Measurements from ENCODE around the gene SYNPO2. TPM values are rescaled to one million over a fixed set of nuclear protein-coding genes. Genes with fewer than 3 reads are reported as not detected.
A peak's percentile ranks its signal among the peaks of the same experiment; 100 is the strongest.

The SYNPO2 gene
- total and polyA plus RNA-seq, 2 of the 8 experiments (the other 6 are each of a cell fraction or from before 2014, with no cell fraction given): 0.50 to 4.2 TPM

DNA sequence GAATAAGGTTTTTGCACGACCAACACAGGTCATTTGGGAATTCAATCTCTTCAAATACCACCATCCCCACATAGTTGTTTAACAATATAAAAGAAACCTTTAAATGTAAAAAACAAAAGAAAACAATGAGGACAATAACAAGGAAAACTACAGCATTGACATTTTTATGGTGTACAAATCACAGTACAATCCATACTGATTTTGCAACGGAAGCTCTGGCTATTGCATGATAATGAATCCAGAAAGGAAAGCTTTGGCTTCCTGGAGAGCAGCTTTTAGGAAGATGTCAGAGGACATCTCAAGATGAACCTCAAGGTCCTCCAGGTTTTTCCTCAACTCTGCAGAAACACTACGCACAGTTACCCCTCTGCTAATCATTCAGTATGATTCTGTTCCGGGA, 135.4 kb downstream of the SYNPO2 start:
- H3K18ac ChIP-seq (ENCODE audit: extremely low read depth, low read length): no peak overlapping the region
- no peak for FAIRE-seq
- TF ChIP-seq SIX5 (IDR thresholded peaks at IDR 0.05; ENCODE audit: low read depth, low read length) (no peak), JUND (IDR thresholded peaks at IDR 0.05; ENCODE audit: low read length) (no peak), KDM4A (IDR thresholded peaks at IDR 0.05; ENCODE audit: low read depth, low read length, severe bottlenecking) (no peak), CHD2 (IDR thresholded peaks at IDR 0.05; ENCODE audit: low read length) (no peak), CBX5 (IDR thresholded peaks at IDR 0.05; ENCODE audit: low read depth, low read length) (no peak), RAD21 (IDR thresholded peaks at IDR 0.05 in 1 of 2, conservative IDR thresholded peaks at IDR 0.05 in 1 of 2; ENCODE audit: low read depth in 2 of 2, low read length in 2 of 2) (no peak), TBP (IDR thresholded peaks at IDR 0.05; ENCODE audit: low read depth, low read length) (no peak), CHD1 (IDR thresholded peaks at IDR 0.05; ENCODE audit: low read depth, low read length) (no peak), RXRA (IDR thresholded peaks at IDR 0.05; ENCODE audit: insufficient read depth, low read depth, low read length) (no peak), CEBPB (IDR thresholded peaks at IDR 0.05; ENCODE audit: low read depth, low read length) (no peak), BCL11A (IDR thresholded peaks at IDR 0.05; ENCODE audit: low read depth in 2 of 2, low read length in 2 of 2) (no peak), CREB1 (IDR thresholded peaks at IDR 0.05) (no peak), SIRT6 (IDR thresholded peaks at IDR 0.05; ENCODE audit: low read length) (no peak), EZH2 (IDR thresholded peaks at IDR 0.05; ENCODE audit: low read depth, low read length, severe bottlenecking) (no peak)
- TF ChIP-seq, protein P1, sequence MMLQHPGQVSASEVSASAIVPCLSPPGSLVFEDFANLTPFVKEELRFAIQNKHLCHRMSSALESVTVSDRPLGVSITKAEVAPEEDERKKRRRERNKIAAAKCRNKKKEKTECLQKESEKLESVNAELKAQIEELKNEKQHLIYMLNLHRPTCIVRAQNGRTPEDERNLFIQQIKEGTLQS (IDR thresholded peaks at IDR 0.05; ENCODE audit: insufficient read depth, low read depth, low read length): no peak

More for the DNA sequence above, 135.4 kb downstream of the SYNPO2 start:
- H2AK5ac ChIP-seq (ENCODE audit: low read depth, low read length): no peak overlapping the region
- ChIA-PET CTCF (ENCODE audit: partially characterized antibody) (interaction anchor here (0.6 to 1.3 kb wide), 3 partner anchors 17 to 52 kb away, joined by 3 read pairs; no protein-coding TSS in a partner anchor), POLR2A (ENCODE audit: partially characterized antibody) (no interaction called here)
- no peaks in the 10 kb centered on the region for H4K20me1 ChIP-seq (replicated peaks in 1 of 2; ENCODE audit: control insufficient read depth in 1 of 2, insufficient read depth in 2 of 2, low read length in 2 of 2)
- H3K79me2 ChIP-seq (ENCODE audit: control insufficient read depth in 1 of 2, insufficient read depth in 2 of 2, low read length in 2 of 2): no peaks in the 10 kb centered on the region
- 65% methylated on average over 4 of the region's 4 CpGs; no CpG with 5 or more reads in 1 of the 2 experiments for WGBS, 2 experiments (ENCODE audit: extremely low coverage in 1 of 2, insufficient coverage in 1 of 2, insufficient read length in 1 of 2, insufficient replicate concordance in 2 of 2, low coverage in 1 of 2, low lambda C conversion rate in 2 of 2, missing lambda C conversion rate in 1 of 2)
- DNase-seq (ENCODE audit: low read depth in 1 of 2, low spot score in 2 of 2): no peak
- no peaks in the 10 kb centered on the region for H3K9me3 ChIP-seq (ENCODE audit: insufficient read depth in 2 of 2, low read depth in 1 of 2, low read length in 1 of 2)
- no peak overlapping the region for H3K27ac ChIP-seq (ENCODE audit: low read depth, low read length)
- no peaks in the 10 kb centered on the region for H3K79me1 ChIP-seq (ENCODE audit: low read depth, low read length)
- no peak overlapping the region for H3K56ac ChIP-seq (replicated peaks; ENCODE audit: insufficient read length, low read depth, low read length)
- no peak overlapping the region for H2BK120ac ChIP-seq (replicated peaks; ENCODE audit: low read depth, low read length)
- H3K23ac ChIP-seq (ENCODE audit: insufficient read length): no peak overlapping the region
- no peak overlapping the region for H3K9ac ChIP-seq (replicated peaks in 1 of 4; ENCODE audit: extremely low read depth in 1 of 4, low read depth in 3 of 4, low read length in 3 of 4)
- no peak overlapping the region for H3K4ac ChIP-seq (replicated peaks; ENCODE audit: insufficient read length, low read depth, low read length)
- no peaks in the 10 kb centered on the region for H3K36me3 ChIP-seq (ENCODE audit: control insufficient read depth in 2 of 4, insufficient read depth in 4 of 4, low read length in 3 of 4)
- peak overlapping the region; percentile 8 to 35; a peak in 1 of 4 replicates for H3K4me2 ChIP-seq (ENCODE audit: insufficient read depth in 1 of 2, low read depth in 2 of 2, low read length in 2 of 2)
- no peak overlapping the region for H4K5ac ChIP-seq (ENCODE audit: insufficient read length, low read depth, low read length)
- H3K23me2 ChIP-seq (ENCODE audit: low read depth, low read length): no peaks in the 10 kb centered on the region
- no peak overlapping the region for H4K8ac ChIP-seq (ENCODE audit: extremely low read depth, insufficient read depth, low read length)
- H3K27me3 ChIP-seq (replicated peaks in 1 of 4; ENCODE audit: control insufficient read depth in 3 of 4, extremely low read depth in 1 of 4, insufficient read depth in 3 of 4, low read length in 3 of 4): no peaks in the 10 kb centered on the region
- no peak overlapping the region for H3K14ac ChIP-seq (ENCODE audit: insufficient read length)
- H2BK12ac ChIP-seq (ENCODE audit: low read depth, low read length): no peak overlapping the region
- H3K4me1 ChIP-seq (replicated peaks in 1 of 4; ENCODE audit: control insufficient read depth in 3 of 4, insufficient read depth in 4 of 4, low read length in 3 of 4): peaks cover 0 to 5% (median 3%) of the 10 kb centered on the region in 4 experiments; a peak in 3 of 7 replicates
- no peak overlapping the region; a peak in 1 of 8 replicates for H3K4me3 ChIP-seq (ENCODE audit: extremely low read depth in 1 of 4, insufficient read depth in 2 of 4, low read depth in 3 of 4, low read length in 4 of 4)
- no peak overlapping the region for H2BK20ac ChIP-seq (ENCODE audit: low read length)
- no peak overlapping the region for H2BK5ac ChIP-seq (ENCODE audit: low read depth, low read length)
- no peak overlapping the region; the same call in 1 of the 2 replicates for H2BK15ac ChIP-seq (ENCODE audit: low read length)
- no peak overlapping the region for H2AFZ ChIP-seq (ENCODE audit: low read length)
- H4K91ac ChIP-seq (replicated peaks; ENCODE audit: insufficient read length, low read length): no peak overlapping the region

Measured in H1 (cell line).